Liver (tissue), 9 donors: Measurements from ENCODE around the gene UNC13C. TPM values are rescaled to one million over a fixed set of nuclear protein-coding genes. Genes with fewer than 3 reads are reported as not detected.

Source experiments
- DNase-seq: peaks from one replicate; pipeline ENCODE4 v3.0.0-alpha.2; 2017; ENCODE audit warnings: low spot score
- H3K27ac ChIP-seq, 2 donors: one replicate each; pipeline ENCODE4 v1.7.0; 2013; ENCODE audit warnings: inconsistent platforms in 2 of 2, low read length in 2 of 2, control low read depth in 1 of 2, low read depth in 1 of 2, mild to moderate bottlenecking in 1 of 2
- H3K27me3 ChIP-seq, 4 donors: one replicate each; pipeline versions ENCODE4 v1.6.1 to v1.7.0; 2013; ENCODE audit warnings: low read length in 3 of 4, inconsistent platforms in 1 of 4, mild to moderate bottlenecking in 1 of 4, moderate library complexity in 1 of 4; ENCODE audit not compliant: control insufficient read depth in 4 of 4, insufficient read depth in 4 of 4
- H3K36me3 ChIP-seq, 4 donors: one replicate each; pipeline versions ENCODE4 v1.6.1 to v1.7.0; 2013; ENCODE audit warnings: low read length in 3 of 4, mild to moderate bottlenecking in 3 of 4, low read depth in 1 of 4, moderate library complexity in 1 of 4; ENCODE audit not compliant: control insufficient read depth in 4 of 4, insufficient read depth in 3 of 4
- H3K4me1 ChIP-seq, 4 donors: one replicate each; pipeline versions ENCODE4 v1.6.1 to v1.7.0; 2013; ENCODE audit warnings: low read length in 3 of 4, mild to moderate bottlenecking in 3 of 4, moderate library complexity in 1 of 4; ENCODE audit not compliant: control insufficient read depth in 4 of 4, insufficient read depth in 4 of 4
- H3K4me3 ChIP-seq, 3 donors: one replicate each; pipeline versions ENCODE4 v1.6.1 to v1.7.0; 2013; ENCODE audit warnings: low read length in 3 of 3, control low read depth in 1 of 3, low read depth in 1 of 3, mild to moderate bottlenecking in 1 of 3
- H3K9ac ChIP-seq, 2 donors: one replicate each; pipeline ENCODE4 v1.7.0; 2013; ENCODE audit warnings: low read length in 2 of 2, mild to moderate bottlenecking in 2 of 2, moderate library complexity in 2 of 2, control low read depth in 1 of 2, low read depth in 1 of 2
- H3K9me3 ChIP-seq, 4 donors: one replicate each; pipeline versions ENCODE4 v1.6.1 to v1.7.0; 2013; ENCODE audit warnings: low read length in 3 of 4; ENCODE audit not compliant: control insufficient read depth in 4 of 4
- ATF3 ChIP-seq: IDR thresholded peaks from 2 replicates; pipeline ENCODE4 v1.6.1; 2016; ENCODE audit warnings: antibody characterized with exemption
- EGR1 ChIP-seq, 2 donors: IDR thresholded peaks; 2 replicates each; pipeline ENCODE4 v1.6.1; 2016 to 2018; ENCODE audit warnings: antibody characterized with exemption in 2 of 2, low read depth in 2 of 2
- FOXA1 ChIP-seq: IDR thresholded peaks from 2 replicates; pipeline ENCODE4 v1.6.1; 2016; ENCODE audit warnings: antibody characterized with exemption
- FOXA2 ChIP-seq: IDR thresholded peaks from 2 replicates; pipeline ENCODE4 v1.6.1; 2016; ENCODE audit warnings: antibody characterized with exemption
- GABPA ChIP-seq, 2 donors: IDR thresholded peaks in 1 of 2; conservative IDR thresholded peaks in 1 of 2; 2 replicates each; pipeline ENCODE4 v1.6.1; 2016; ENCODE audit warnings: antibody characterized with exemption in 2 of 2, mild to moderate bottlenecking in 1 of 2, moderate library complexity in 1 of 2
- HNF4A ChIP-seq, 2 donors: conservative IDR thresholded peaks; 2 replicates each; pipeline ENCODE4 v1.6.1; 2016; ENCODE audit warnings: antibody characterized with exemption in 2 of 2, mild to moderate bottlenecking in 2 of 2
- HNF4G ChIP-seq: IDR thresholded peaks from 2 replicates; pipeline ENCODE4 v1.6.1; 2016; ENCODE audit warnings: antibody characterized with exemption
- JUND ChIP-seq, 2 donors: IDR thresholded peaks; 2 replicates each; pipeline ENCODE4 v1.6.1; 2016; ENCODE audit warnings: antibody characterized with exemption in 2 of 2
- MAX ChIP-seq: IDR thresholded peaks from 2 replicates; pipeline ENCODE4 v1.6.1; 2016; ENCODE audit warnings: antibody characterized with exemption
- NR2F2 ChIP-seq: IDR thresholded peaks from 2 replicates; pipeline ENCODE4 v1.6.1; 2016; ENCODE audit warnings: antibody characterized with exemption
- RAD21 ChIP-seq, 2 donors: IDR thresholded peaks; 2 replicates each; pipeline ENCODE4 v1.6.1; 2016; ENCODE audit warnings: antibody characterized with exemption in 2 of 2, mild to moderate bottlenecking in 2 of 2
- REST ChIP-seq: IDR thresholded peaks from 2 replicates; pipeline ENCODE4 v1.6.1; 2016; ENCODE audit warnings: antibody characterized with exemption, mild to moderate bottlenecking
- SP1 ChIP-seq: IDR thresholded peaks from 2 replicates; pipeline ENCODE4 v1.6.1; 2018; ENCODE audit warnings: antibody characterized with exemption, mild to moderate bottlenecking
- TAF1 ChIP-seq: conservative IDR thresholded peaks from 2 replicates; pipeline ENCODE4 v1.6.1; 2016; ENCODE audit warnings: antibody characterized with exemption, mild to moderate bottlenecking
- YY1 ChIP-seq: IDR thresholded peaks from 2 replicates; pipeline ENCODE4 v1.6.1; 2016; ENCODE audit warnings: antibody characterized with exemption, mild to moderate bottlenecking
- ZBTB33 ChIP-seq: IDR thresholded peaks from 2 replicates; pipeline ENCODE4 v1.6.1; 2016; ENCODE audit warnings: antibody characterized with exemption
- WGBS: extraction: QIAGEN DNeasy Blood & Tissue Kit; methylation state at CpG from one replicate; pipeline ENCODE4 v1.1.7; 2013; 5-methylcytosine and 5-hydroxymethylcytosine counted together
- polyA plus RNA-seq, 2 donors: library from polyadenylated mRNA; stranded (reverse) in 1 of 2; unstranded in 1 of 2; fragments of 200-250 nt in 1 of 2; fragments of >200 nt in 1 of 2; fragmentation: Nextera tagmentation in 1 of 2; extraction: Ambion mirVana in 1 of 2; gene quantifications; one replicate each; pipeline versions ENCODE4 v1.2.1 to v1.2.3, GENCODE V29; 2013 to 2015
- total RNA-seq, 2 donors: library from RNA; depleted of rRNA; stranded (reverse); fragments of >200 nt; gene quantifications; one replicate each; pipeline ENCODE4 v1.2.3, GENCODE V29; 2014
- donor health status: healthy.
- donor health status: healthy.
- donor health status: healthy.
- donor health status: healthy.
- donor health status: healthy.

The UNC13C gene
- total and polyA plus RNA-seq, 4 donors: 0.19 TPM; not detected in 3

GRCh38 chr15:54150255-54150654 is 172.0 kb downstream of the UNC13C start (continued):
- no peak for TF ChIP-seq MAX
- TF ChIP-seq ATF3: no peak
- TF ChIP-seq FOXA2: no peak
- no peak for TF ChIP-seq EGR1 (IDR thresholded peaks at IDR 0.05; ENCODE audit: low read depth in 2 of 2)
- TF ChIP-seq RAD21 (IDR thresholded peaks at IDR 0.05): no peak

GRCh38 chr15:54159012-54159411 is 180.8 kb downstream of the UNC13C start:
- Histone ChIP-seq H3K9ac (no peak overlapping the region), H3K4me1 (no peaks in the 10 kb centered on the region), H3K4me3 (no peak overlapping the region), H3K9me3 (no peaks in the 10 kb centered on the region), H3K36me3 (no peaks in the 10 kb centered on the region), H3K27ac (no peak overlapping the region), H3K27me3 (peaks cover 0 to 3% (median 0%) of the 10 kb centered on the region in 4 donors)
- TF ChIP-seq ZBTB33 (no peak), HNF4G (no peak), YY1 (no peak), HNF4A (conservative IDR thresholded peaks at IDR 0.05) (no peak), RAD21 (IDR thresholded peaks at IDR 0.05) (no peak), REST (no peak), FOXA1 (no peak), TAF1 (no peak), EGR1 (IDR thresholded peaks at IDR 0.05; ENCODE audit: low read depth in 2 of 2) (no peak), NR2F2 (no peak), GABPA (IDR thresholded peaks at IDR 0.05 in 1 of 2, conservative IDR thresholded peaks at IDR 0.05 in 1 of 2) (no peak), SP1 (no peak)
- DNase-seq: no peak
- 81% methylated on average over 4 of the region's 4 CpGs for WGBS

- DNase-seq: no peak
- H3K9ac ChIP-seq: no peak overlapping the region
- no peak overlapping the region for H3K27ac ChIP-seq
- no peaks in the 10 kb centered on the region for H3K9me3 ChIP-seq
- H3K4me1 ChIP-seq: no peaks in the 10 kb centered on the region
- no peaks in the 10 kb centered on the region for H3K27me3 ChIP-seq
- H3K36me3 ChIP-seq: no peaks in the 10 kb centered on the region
- H3K4me3 ChIP-seq: no peak overlapping the region
- WGBS: 70% methylated on average over 1 of the region's 1 CpG
- TF ChIP-seq HNF4A (conservative IDR thresholded peaks at IDR 0.05) (no peak), FOXA1 (no peak), EGR1 (IDR thresholded peaks at IDR 0.05; ENCODE audit: low read depth in 2 of 2) (no peak), FOXA2 (no peak), ZBTB33 (no peak), REST (no peak), TAF1 (no peak), JUND (IDR thresholded peaks at IDR 0.05) (no peak), ATF3 (no peak), MAX (no peak)
Observed at GRCh38 chr15:54187325-54187724, 209.1 kb downstream of the UNC13C start.
